GM19099 (cell line): ENCODE measurements around the gene SHISA9.

Source experiments
- POLR2A ChIP-seq: IDR thresholded peaks from 3 replicates; pipeline ENCODE4 v1.6.1; 2011; ENCODE audit warnings: low read depth; ENCODE audit not compliant: insufficient read length; ENCODE audit errors: extremely low read depth

The SHISA9 gene

GRCh38 chr16:12976936-12977335, 75.5 kb downstream of the SHISA9 start:
- TF ChIP-seq POLR2A = no peak

GRCh38 chr16:12985516-12985915, 84.1 kb downstream of the SHISA9 start:
- TF ChIP-seq POLR2A = no peak

GRCh38 chr16:12988071-12988470, 86.7 kb downstream of the SHISA9 start:
- TF ChIP-seq POLR2A = no peak

GRCh38 chr16:12992066-12992465, 90.7 kb downstream of the SHISA9 start:
- no peak for TF ChIP-seq POLR2A

GRCh38 chr16:12994402-12994801, 93.0 kb downstream of the SHISA9 start:
- no peak for TF ChIP-seq POLR2A

GRCh38 chr16:12995721-12996372, 94.4 kb downstream of the SHISA9 start:
- no peak for TF ChIP-seq POLR2A

- TF ChIP-seq POLR2A = no peak
Observed at GRCh38 chr16:12998361-12999085, 97.1 kb downstream of the SHISA9 start.

- no peak for TF ChIP-seq POLR2A
Observed at GRCh38 chr16:12999368-12999767, 98.0 kb downstream of the SHISA9 start.

GRCh38 chr16:13005721-13006247, 104.4 kb downstream of the SHISA9 start:
- no peak for TF ChIP-seq POLR2A

- no peak for TF ChIP-seq POLR2A
Observed at GRCh38 chr16:13012601-13013000, 111.2 kb downstream of the SHISA9 start.

- no peak for TF ChIP-seq POLR2A
Observed at GRCh38 chr16:13013043-13013442, 111.6 kb downstream of the SHISA9 start.

GRCh38 chr16:13014476-13014875, 113.1 kb downstream of the SHISA9 start:
- TF ChIP-seq POLR2A = no peak

GRCh38 chr16:13018026-13018425, 116.6 kb downstream of the SHISA9 start:
- TF ChIP-seq POLR2A = no peak

GRCh38 chr16:13021996-13022395, 120.6 kb downstream of the SHISA9 start:
- no peak for TF ChIP-seq POLR2A

- no peak for TF ChIP-seq POLR2A
Observed at GRCh38 chr16:13029786-13030185, 128.4 kb downstream of the SHISA9 start.

- no peak for TF ChIP-seq POLR2A
Observed at GRCh38 chr16:13030769-13031168, 129.4 kb downstream of the SHISA9 start.
